Measurements from ENCODE around the gene CCNL2. TPM values are rescaled to one million over a fixed set of nuclear protein-coding genes. Genes with fewer than 3 reads are reported as not detected.
"Not testable (repeated sequence)": the region's sequence is repeated elsewhere in the genome, so short reads cannot be mapped to it uniquely, and the experiment has no call there.

The CCNL2 gene
- total RNA-seq (2021) (206 and 213 TPM in 2 replicates), Bru-seq, nascent RNA (percentile 90 among the genes with signal in this experiment), BruChase-seq, experiment 1, labeled RNA remaining after a 2-hour chase (percentile 98 among the genes with signal in this experiment), BruChase-seq, experiment 2, labeled RNA remaining after a 6-hour chase (percentile 98 among the genes with signal in this experiment)
- long read RNA-seq, transcript CCNL2-201 (11 exons, 2,305 nt) = major isoform, 39 of 544 reads
- long read RNA-seq, transcript CCNL2-202 (6 exons, 1,186 nt) = minor isoform, 27 of 544 reads
- long read RNA-seq, transcript CCNL2-204 (6 exons, 3,082 nt) = minor isoform, 12 of 544 reads
- long read RNA-seq, partial matches to known transcripts = 375 of 544 reads
- long read RNA-seq, other reads (novel, unspliced or antisense) = 89 of 544 reads

GRCh38 chr1:1399187-1399871 is at the start of gene CCNL2:
CCNL2 (minus strand) TSS chr1:1399335; CDS start chr1:1399306, 29 bp downstream.
- Histone ChIP-seq H3K4me3 (ENCODE audit: low read depth, low read length, poor library complexity, severe bottlenecking) (peak within 1 kb of the TSS; percentile 97), H3K27ac (ENCODE audit: low read depth, low read length, poor library complexity, severe bottlenecking) (peak within 1 kb of the TSS; percentile 97), H3K27me3 (replicated peaks; ENCODE audit: insufficient read depth, low read depth, low read length, poor library complexity) (no peaks in the 10 kb centered on the region), H3K9me3 (ENCODE audit: low read depth, low read length, poor library complexity, severe bottlenecking) (no peaks in the 10 kb centered on the region), H3K36me3 (ENCODE audit: insufficient read depth, low read length, poor library complexity, severe bottlenecking) (peaks cover 63% of the 10 kb centered on the region), H3K4me1 (ENCODE audit: insufficient read depth, low read length, poor library complexity, severe bottlenecking) (peaks cover 11% of the 10 kb centered on the region)
- BruUV-seq (replicated peaks) = no TSS peak
- DNase-seq (ENCODE audit: low spot score) = peak; percentile 99
- CTCF ChIA-PET = interaction anchor here (0.7 to 1.0 kb wide), 2 partner anchors 11 to 24 kb away, joined by 3 to 4 read pairs; partner anchors contain the start of gene AURKAIP1
- TF ChIP-seq, protein P1, sequence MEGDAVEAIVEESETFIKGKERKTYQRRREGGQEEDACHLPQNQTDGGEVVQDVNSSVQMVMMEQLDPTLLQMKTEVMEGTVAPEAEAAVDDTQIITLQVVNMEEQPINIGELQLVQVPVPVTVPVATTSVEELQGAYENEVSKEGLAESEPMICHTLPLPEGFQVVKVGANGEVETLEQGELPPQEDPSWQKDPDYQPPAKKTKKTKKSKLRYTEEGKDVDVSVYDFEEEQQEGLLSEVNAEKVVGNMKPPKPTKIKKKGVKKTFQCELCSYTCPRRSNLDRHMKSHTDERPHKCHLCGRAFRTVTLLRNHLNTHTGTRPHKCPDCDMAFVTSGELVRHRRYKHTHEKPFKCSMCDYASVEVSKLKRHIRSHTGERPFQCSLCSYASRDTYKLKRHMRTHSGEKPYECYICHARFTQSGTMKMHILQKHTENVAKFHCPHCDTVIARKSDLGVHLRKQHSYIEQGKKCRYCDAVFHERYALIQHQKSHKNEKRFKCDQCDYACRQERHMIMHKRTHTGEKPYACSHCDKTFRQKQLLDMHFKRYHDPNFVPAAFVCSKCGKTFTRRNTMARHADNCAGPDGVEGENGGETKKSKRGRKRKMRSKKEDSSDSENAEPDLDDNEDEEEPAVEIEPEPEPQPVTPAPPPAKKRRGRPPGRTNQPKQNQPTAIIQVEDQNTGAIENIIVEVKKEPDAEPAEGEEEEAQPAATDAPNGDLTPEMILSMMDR (conservative IDR thresholded peaks at IDR 0.05; ENCODE audit: low read depth, low read length) = peak; percentile 62
- no peak for TF ChIP-seq EZH2 (IDR thresholded peaks at IDR 0.05; ENCODE audit: borderline replicate concordance, low read depth, low read length, poor library complexity, severe bottlenecking)
- intact Hi-C loops (cut with micrococcal nuclease; ENCODE audit: unreplicated experiment) = no loop called here
- POLR2A ChIA-PET (ENCODE audit: low non-redundant PET) = no interaction called here

DNA sequence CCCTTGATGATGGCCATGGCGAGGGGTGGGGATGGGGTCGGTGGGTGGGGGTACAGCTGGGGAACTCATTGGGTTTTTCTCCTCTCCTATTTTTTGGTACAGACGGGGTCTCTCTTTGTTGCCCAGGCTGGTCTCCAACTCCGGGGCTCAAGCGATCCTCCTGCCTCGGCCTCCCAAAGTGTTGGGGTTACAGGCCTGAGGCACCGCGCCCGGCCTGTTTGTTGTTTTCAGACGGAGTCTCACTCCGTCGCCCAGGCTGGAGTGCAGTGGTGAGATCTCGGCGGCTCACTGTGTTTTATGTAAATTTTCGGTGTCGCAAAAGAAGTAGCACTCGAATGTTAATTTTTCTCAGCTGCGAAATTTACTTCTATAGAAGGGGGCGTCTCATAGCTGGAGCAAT is 47.5 kb upstream of the CCNL2 start:
- H3K36me3 ChIP-seq (ENCODE audit: insufficient read depth, low read length, poor library complexity, severe bottlenecking); H3K4me3 ChIP-seq (ENCODE audit: low read depth, low read length, poor library complexity, severe bottlenecking); CTCF ChIA-PET; POLR2A ChIA-PET (ENCODE audit: low non-redundant PET); DNase-seq (ENCODE audit: low spot score); H3K27ac ChIP-seq (ENCODE audit: low read depth, low read length, poor library complexity, severe bottlenecking); H3K27me3 ChIP-seq (replicated peaks; ENCODE audit: insufficient read depth, low read depth, low read length, poor library complexity); H3K4me1 ChIP-seq (ENCODE audit: insufficient read depth, low read length, poor library complexity, severe bottlenecking); H3K9me3 ChIP-seq (ENCODE audit: low read depth, low read length, poor library complexity, severe bottlenecking); intact Hi-C loops (cut with micrococcal nuclease; ENCODE audit: unreplicated experiment); BruUV-seq (replicated peaks): not testable (repeated sequence)

DNA sequence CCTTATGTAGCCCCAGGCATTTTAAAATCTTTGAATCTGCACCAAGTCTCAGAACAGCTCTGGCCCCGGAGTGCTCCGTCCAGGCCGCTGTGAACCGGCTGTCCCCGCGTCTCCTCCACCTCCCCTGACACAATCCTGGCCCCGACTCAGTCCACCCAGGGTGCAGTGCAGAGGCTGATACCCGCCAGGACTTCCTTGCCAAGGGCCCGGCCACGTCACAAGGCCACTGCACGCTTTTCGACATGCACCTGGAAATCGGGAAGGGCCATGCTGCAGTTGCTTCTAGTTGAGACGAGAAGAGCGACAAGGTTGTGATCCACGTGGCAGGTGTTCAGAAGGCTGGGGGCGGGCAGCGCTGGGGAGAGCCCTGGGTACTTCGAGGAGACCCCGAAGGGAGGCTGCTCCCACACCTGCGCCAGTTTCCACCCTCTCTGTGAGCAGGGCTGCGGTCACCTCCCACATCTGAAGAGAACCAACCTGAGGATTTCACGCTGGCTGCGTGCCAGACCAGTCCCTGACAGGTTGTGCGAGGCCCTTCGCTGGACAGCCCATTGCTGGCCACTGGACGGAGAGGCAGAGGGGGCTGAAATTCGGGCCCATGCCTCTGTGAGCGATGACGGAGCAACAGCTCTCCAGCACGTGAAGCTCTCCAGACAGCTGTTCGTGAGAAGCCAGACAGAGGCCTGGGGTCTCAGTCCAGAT is 43.1 kb upstream of the CCNL2 start:
- TF ChIP-seq, protein P1 (conservative IDR thresholded peaks at IDR 0.05; ENCODE audit: low read depth, low read length) = no peak
- no peak for TF ChIP-seq EZH2 (IDR thresholded peaks at IDR 0.05; ENCODE audit: borderline replicate concordance, low read depth, low read length, poor library complexity, severe bottlenecking)
- no peaks in the 10 kb centered on the region for H3K9me3 ChIP-seq (ENCODE audit: low read depth, low read length, poor library complexity, severe bottlenecking)
- no TSS peak for BruUV-seq (replicated peaks)
- ChIA-PET CTCF (no interaction called here), POLR2A (ENCODE audit: low non-redundant PET) (no interaction called here)
- intact Hi-C loops (cut with micrococcal nuclease; ENCODE audit: unreplicated experiment) = no loop called here
- no peak for DNase-seq (ENCODE audit: low spot score)
- no peaks in the 10 kb centered on the region for H3K36me3 ChIP-seq (ENCODE audit: insufficient read depth, low read length, poor library complexity, severe bottlenecking)
- H3K4me3 ChIP-seq (ENCODE audit: low read depth, low read length, poor library complexity, severe bottlenecking) = no peak overlapping the region
- H3K27ac ChIP-seq (ENCODE audit: low read depth, low read length, poor library complexity, severe bottlenecking) = no peak overlapping the region
- H3K27me3 ChIP-seq (replicated peaks; ENCODE audit: insufficient read depth, low read depth, low read length, poor library complexity) = no peaks in the 10 kb centered on the region
- no peaks in the 10 kb centered on the region for H3K4me1 ChIP-seq (ENCODE audit: insufficient read depth, low read length, poor library complexity, severe bottlenecking)
